Activated T-cell treated with anti-CD3 and anti-CD28 coated beads for 1 hour (primary cell): ENCODE data around the gene RRP1.
"Not testable (repeated sequence)": the region's sequence is repeated elsewhere in the genome, so short reads cannot be mapped to it uniquely, and the experiment has no call there.

ENCODE experiments used
- DNase-seq: peaks from one replicate; pipeline ENCODE4 v3.0.0-alpha.2; 2020; ENCODE audit warnings: low read depth

RRP1 gene

DNA sequence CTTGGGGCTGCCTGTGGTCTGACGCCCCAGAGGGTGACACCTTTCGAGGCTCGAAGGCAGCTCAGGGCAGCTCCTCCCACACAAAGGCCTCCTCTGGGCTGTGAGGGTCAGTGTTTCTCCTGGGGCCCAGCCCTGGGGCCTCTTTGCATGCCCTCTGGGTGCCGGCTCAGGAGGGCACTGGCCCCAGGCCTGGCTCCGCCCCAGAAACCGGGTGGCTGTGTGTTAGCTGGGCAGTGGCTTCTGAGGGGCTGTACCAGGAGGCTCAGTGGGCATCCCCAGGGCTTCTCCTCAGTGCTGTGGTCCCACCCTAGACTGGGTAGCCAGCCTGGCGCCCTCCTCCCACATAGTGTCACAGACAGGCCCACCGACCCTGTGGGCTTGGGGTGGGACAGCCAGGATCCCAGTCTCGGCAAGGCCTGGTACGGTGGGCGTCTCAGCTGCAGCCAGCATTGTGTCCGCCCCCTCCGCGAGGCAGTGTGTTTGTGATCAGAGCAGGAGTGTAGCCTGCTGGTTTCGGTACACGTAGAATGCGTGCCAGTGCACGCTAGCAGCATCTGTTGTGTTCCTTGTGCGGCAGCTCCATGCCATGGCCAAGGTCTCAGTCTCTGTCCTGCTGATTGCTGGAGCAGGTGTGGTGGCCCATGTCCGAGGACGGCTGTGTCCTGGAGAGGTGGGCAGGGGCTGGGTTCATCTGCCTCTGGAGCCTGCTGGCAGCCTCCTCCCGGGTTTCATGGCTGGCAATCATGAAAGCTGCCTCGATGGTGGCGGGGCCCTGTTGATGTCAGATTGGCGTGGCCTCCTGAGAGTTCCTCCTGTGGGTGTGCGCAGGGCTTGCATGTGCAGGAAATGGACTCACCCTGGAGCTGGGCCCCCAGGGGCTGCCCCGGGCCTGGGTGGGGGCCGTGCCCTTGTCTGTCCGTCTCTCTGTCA is 28.0 kb downstream of the RRP1 start:
- no peak for DNase-seq

DNA sequence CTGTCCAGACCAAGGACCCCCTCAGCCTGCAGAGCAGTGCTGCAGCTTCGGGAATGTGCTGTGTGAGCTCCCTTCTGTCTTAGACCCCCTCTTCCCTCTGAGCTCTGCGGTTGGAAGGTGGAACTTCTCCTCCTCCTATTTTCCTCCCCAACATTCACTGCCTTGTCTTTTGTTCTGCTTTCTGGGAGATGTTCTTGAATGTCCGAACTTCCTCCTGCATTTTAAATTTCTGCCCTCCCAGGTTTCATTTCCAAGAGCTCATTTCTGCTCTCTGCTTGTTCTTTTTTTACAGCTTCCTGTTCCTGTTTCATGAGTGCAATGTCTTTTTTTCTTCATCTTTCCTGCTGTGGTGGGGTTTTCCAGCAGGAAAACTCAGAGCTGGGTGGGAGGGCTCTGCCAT is 29.3 kb downstream of the RRP1 start:
- no peak for DNase-seq

DNA sequence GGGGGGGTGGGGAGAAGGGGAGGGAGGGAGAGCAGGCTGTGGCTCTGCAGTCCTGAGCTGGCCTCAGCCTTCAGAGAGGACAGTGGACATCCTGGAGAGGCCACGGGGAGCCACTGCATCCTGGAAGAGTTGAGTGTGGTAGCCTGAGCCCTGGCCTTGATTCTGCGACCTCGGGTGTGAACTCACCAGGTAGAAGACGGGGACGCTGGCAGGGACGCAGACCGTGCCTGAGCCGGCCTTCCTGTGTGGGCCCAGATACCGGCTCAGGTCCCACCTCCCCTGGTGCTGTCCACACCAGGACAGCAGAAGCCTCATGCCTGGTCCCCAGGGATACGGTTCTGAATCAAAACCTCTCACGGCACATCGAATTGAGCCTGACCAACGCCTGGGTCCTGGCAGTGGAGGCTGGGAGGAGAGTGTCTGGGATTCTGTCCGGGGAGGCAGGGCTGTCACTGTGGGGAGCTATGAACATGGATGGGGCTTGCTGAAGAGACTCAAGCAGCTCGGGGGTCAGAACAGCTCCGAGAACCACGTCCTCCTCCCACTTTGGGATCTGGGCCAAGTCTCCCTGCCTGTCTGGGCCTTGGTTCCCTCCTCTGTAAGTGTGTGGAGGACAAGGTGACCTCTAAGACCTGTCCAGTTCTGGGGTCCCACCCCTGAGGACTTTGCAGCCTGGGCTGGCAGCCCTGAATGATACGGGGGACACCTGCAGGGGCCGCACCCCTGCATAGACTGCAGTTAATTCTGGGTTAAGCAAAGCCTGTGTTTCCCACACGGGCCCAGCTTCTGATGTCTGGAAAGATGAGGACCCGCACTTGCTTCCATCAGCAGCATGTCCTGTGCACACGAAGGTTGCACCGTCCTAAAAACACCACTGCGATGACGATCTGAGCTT is 30.4 kb downstream of the RRP1 start:
- no peak for DNase-seq

DNA sequence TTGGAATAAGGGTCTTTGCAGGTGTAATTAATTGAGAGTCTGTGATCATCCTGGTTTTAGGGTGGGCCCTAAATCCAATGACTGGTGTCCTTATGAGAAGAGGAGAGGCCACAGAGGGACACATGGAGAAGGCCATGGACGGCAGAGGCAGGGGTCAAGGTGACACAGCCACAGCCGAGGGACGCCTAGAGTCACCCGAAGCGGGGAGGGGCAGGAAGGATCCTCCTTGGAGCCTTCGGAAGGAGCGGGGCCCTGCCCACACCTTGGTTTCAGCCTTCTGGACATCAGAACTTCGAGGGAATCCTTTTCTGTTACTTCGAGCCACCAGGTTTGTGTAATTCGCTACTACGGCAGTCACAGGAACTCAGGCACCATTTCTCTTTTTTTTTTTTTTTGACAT is 31.1 kb downstream of the RRP1 start:
- no peak for DNase-seq

DNA sequence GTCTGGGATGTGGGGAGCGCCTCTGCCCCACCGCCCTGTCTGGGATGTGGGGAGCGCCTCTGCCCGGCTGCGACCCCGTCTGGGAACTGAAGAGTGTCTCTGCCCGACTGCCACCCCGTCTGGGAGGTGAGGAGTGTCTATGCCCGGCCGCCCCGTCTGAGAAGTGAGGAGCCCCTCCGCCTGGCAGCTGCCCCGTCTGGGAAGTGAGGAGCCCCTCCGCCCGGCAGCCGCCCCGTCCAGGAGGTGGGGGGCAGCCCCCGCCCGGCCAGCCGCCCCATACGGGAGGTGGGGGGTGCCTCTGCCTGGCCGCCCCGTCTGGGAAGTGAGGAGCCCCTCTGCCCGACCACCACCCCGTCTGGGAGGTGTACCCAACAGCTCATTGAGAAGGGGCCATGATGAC is 32.8 kb downstream of the RRP1 start:
- DNase-seq: not testable (repeated sequence)

DNA sequence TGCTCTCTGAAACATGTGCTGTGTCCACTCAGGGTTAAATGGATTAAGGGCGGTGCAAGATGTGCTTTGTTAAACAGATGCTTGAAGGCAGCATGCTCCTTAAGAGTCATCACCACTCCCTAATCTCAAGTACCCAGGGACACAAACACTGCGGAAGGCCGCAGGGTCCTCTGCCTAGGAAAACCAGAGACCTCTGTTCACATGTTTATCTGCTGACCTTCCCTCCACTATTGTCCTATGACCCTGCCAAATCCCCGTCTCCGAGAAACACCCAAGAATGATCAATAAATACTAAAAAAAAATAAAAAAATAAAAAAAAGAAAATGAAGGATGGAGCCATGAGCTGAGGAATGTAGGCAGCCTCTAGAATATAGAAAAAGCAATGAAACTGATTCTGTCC is 33.4 kb downstream of the RRP1 start:
- not testable (repeated sequence) for DNase-seq

DNA sequence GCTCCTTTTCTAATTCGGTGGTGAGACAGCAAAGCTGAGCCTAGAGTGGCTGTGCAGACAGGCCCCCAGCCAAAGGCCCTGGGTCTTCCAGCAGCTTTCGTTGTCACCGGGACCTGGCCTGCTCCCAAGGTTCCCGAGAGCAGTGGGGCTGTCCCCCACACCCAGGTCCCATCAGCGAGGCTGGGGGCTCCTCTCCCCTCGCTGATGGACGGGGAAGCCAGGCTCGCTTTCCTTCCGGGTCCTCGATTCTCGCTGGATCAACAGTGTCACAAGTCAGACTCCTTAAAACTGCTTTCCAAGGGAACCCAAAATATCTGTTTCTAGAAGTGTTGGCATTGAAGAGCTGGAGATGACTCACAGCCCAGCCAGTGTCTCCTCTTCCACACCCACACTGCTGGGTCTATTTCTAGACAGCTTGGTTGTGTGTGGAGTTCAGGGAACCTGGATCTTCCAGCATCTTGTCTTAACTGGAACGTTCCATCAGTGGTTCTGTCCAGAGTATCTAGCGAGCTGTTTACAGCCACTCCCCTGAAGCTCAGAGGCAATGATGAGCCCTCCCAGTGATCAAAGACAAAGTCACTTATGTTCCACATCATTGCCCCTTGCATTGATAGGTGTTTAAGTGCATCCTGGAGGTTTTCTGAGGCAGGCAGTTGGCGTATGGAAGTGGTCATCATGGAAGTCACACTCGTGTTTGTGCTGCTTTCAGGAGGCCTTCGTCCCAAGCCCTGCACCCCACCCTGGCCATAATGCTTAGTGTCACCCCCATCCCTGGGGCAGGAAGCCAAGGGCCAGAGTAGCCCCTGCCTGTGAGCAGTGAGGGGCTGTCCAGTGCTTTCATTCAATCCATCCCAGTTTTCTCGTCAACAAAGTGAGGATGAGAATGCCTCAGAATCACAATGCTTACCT is 35.2 kb downstream of the RRP1 start:
- no peak for DNase-seq

DNA sequence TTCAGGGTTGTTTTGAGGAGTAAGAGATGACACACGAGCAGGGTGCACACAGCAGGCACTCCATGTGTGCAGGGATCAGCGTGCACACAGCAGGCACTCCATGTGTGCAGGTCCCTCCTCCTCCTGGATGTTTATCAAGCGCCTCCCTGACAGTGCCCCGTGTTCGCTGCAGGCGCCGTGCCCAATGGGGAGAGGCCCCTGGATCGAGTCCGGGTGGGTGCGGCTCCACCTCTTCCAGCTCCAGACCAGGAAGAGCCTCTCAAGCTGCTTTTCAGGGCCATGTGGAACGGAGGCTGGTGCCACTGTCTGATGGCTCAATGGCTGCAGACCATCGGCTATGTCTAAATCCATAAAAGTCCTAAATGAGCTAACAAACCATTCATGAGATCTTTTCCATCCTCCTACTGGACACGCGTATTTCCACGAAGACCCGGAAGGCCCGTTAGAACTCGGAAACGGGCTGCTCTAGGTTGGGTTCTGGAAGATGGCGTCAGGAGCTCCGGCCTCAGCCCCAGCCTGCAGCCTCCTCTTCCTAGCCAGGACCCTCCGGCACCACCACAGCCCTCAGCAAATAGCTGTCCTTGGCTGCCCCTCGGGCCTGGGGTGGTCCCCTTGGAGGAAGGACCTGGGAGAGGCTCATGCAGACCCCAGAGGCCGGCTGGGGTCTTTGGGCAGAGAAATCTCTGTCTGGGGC is 36.0 kb downstream of the RRP1 start:
- DNase-seq: no peak

DNA sequence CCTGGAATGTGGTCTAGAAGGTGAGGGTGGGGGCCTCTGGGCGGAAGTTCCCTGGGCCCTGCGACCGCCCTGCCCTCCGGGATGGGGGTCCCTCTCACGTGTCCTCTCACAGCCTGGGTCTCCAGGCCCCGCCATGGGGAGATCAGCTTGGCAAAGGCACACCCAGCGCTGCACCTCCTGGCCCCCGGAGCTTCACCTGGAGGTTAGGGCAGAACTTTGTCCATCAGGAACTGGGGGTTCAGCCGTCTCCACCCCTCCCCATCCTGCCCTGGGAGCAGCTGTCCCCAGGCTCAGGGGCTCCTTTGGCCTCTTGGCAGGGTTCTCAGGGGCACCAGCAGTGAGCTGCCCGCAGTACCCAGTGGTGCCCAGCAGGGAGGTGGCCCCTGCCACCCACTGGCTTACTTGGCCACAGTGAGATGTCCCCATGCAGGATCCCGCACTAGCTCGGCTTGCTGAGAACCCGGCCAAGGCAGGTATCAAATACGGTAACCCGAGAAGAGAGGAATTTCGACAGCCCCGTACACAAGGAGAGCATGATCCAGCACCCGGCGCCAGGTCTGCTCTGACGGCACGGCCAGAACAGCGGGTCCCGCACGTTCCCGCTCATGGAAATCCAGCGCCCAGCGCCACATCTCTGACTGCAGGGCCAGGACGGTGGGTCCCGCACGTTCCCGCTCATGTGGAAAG is 36.7 kb downstream of the RRP1 start:
- no peak for DNase-seq

DNA sequence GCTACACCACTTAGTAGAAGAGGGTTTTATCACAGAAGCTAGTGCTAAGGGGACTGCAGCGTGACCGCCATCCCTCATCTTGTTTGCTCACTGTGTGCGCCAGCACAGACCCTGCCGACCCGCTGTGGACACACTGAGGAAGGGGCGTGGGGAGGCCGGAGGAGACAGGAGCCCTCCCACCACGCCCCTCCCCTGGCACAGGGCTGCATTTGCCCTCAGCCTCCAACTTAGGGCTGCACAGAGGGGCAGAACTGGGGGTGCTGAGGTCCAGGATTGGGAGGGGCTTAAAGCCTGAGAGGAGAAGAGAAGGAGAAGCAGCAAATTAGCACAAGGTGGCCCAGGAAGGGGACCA is 37.2 kb downstream of the RRP1 start:
- DNase-seq: no peak

DNA sequence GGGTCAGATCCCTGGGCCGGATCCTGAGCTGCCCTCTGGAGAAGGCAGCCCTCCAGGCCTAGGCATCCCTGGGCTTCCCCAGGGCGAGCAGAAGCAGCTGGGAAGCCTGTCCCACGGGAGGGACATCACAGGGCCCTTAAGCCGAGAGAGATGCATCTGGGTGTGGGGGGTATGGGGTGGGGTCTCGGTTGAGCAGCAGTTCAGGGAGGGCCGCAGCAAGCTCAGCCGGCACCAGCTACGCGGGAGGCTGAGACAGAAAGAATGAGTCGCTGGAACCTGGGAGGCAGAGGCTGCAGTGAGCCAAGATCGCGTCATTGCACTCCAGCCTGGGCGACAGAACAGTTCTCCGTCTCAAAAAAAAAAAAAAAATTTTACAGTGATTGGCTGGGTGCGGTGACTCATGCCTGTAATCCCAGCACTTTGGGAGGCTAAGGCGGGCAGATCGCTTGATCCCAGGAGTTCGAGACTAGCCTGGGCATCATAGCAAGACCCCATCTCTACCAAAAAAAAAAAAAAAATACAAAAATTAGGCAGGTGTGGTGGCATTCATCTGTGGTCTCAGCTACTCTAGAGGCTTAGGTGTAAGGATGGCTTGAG is 37.7 kb downstream of the RRP1 start:
- DNase-seq: no peak

DNA sequence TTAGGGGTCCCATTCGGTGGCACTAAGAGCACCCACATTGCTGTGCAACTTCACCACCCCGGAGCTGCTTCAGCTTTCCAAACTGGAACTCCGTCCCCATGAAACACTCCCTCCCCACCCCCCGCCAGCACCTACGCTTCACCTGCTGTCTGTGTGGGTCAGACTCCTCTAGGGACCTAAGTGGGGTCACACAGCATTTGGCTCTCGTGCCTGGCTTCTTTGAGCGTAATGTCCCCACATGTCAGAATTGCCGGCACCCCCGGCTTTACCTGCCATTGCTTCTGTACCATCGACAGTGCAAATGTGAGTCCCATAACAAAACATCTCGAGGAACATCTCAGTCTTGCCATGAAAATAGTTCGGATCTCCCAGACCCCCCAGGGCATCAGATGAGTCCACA is 39.8 kb downstream of the RRP1 start:
- DNase-seq: no peak

DNA sequence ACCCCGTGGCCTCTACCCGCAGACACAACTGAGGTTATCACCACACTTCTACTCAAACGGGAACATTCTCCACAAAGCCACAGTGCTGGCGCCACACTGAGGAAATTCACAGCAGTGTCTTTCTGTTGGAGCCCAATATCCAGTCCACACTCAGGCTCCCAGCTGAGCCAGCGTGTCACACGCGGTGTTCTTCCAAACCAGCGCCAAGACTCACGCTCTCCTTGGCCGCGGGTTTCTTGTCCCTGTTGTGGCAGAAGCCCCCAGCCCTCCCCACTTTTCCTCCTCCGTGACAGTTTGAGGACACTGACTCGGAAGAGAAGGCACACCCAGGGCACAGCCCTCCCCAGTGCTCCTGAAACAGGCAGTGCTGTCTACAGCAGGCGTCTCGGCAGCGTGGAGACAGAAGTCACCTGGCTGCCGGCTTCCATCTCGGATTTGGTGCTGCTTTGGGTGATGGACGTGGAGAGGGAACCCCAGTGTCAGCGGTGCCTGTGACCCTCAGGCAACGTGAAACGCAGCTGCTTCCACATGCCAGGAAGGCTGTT is 40.3 kb downstream of the RRP1 start:
- no peak for DNase-seq

DNA sequence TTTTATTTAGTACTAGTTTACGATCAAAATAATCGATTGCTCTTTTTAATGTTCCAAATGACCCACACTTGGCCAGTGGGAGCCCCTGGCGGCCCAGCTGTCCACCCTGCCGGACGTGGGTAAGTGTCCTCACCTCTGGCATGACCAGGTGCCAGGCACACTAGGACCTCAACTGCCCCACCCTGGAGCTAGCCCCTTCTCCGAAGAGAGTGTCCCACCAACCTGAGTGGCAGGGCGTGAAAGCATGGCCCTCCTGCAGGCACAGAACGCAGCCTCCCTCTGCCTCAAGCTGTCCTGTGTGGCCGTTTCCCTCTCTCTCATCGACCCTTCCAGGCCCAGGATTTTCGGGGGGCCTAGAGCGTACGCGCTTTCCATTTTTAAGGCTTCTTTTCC is 42.8 kb downstream of the RRP1 start:
- DNase-seq: no peak

DNA sequence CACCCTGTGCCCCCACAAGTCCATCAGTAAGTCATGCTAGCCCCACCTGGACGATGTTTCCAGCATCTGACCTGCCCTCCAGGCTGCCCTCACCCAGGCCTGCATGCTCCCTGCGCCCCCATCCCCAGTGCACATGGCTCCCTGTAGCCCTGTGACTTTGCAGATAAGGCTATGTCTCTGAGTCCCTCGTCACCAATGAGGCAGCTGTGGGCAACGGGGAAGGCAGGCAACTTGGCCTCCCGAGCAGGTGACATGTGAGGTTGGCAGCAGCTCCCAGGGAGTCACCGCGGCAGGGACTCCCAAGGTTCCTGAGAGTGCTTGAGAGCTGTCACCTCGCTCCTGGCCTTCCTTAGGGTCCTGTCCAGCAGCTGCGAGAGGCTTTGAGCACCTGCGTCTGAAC is 43.3 kb downstream of the RRP1 start:
- no peak for DNase-seq

DNA sequence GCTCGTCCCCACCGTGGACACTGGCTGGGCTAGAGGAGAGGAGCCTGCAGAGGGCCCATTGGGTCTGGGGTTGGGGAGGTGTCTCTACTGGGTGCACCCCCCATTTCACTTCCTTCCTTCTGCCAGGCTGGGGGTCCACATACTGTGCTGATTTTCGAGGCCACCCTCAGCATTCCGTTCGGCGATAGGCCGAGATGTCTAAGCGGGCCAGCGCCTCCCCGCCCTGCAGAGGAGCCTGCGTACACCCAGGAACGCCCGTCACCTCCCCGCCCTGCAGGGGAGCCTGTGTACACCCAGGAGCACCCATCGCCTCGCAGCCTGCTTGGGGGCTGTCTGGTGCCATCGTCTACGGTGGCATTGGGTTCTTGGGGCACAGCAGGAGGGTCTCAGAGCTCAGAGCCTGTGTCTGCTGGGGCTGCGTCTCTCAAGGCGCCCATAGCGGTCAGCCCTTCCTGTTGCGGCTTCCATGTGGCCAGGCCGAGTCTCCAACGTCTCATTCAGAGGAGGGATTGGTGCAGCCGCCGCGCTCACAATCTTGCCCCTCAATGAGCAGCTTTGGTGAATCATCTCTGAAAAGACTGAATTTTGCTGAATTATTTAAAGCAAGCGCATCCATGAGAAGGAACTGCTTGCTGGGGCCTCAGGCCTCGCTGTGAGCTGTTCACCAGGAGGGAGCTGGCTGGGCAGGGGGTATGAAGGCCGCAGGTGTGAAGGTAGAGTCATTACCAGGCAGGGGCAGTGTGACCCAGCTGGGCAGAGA is 44.9 kb downstream of the RRP1 start:
- DNase-seq: no peak

DNA sequence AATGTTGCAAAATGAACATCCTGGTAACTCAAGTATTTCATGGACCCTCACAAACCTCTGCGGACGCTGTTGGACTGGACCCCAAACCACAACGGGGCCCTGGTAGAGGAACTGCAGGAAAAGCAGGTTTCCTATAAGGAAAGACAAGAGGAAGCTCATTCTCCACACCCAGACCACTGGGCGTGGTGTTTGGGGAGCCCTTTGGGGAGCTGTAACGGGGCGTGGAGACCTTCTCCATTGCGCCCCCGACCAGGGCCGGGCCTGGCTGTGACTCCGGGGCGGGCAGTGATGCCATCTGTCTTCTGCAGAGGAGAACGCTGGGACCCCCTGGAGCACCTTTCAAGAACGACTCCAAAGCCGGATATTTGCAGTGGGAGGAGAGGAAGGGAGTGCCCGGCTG is 45.7 kb downstream of the RRP1 start:
- no peak for DNase-seq

DNA sequence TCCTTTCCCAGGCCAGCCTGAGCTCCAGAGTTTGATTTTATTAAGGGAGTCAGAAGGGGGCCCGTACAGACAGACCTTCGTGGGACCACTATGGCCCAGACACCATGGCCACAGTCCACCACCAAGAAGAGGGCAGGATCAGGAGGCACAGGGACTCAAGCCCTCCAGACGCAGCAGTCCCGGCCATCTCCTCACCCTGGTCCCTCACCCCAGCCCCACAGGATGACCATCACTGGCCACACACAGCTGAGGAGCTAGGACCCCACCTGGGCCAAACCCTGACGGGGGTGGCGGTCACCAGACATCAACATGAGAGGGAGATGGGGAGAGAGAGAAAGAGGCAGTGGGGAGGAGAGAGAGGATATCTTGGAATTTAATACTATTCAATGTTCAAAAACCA is 46.5 kb downstream of the RRP1 start:
- DNase-seq: no peak

DNA sequence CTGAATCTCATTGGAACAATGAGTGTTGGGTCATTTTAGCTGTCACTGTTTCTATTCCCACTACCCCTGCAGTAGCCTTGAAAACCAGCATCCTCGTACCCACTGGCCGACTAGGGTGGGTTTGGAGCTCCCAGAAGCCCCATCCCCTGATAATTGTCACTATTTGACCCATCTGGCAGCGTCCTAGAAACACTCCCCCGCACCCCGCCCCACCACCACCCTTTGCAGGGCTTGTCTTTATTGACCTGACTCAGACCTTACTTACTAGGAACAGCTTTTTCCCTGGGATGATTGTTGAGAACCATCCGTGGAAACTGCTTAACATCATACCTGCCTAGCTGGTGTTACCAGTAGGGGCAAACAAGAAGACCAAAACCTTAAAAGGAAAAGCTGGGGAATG is 47.2 kb downstream of the RRP1 start:
- no peak for DNase-seq

DNA sequence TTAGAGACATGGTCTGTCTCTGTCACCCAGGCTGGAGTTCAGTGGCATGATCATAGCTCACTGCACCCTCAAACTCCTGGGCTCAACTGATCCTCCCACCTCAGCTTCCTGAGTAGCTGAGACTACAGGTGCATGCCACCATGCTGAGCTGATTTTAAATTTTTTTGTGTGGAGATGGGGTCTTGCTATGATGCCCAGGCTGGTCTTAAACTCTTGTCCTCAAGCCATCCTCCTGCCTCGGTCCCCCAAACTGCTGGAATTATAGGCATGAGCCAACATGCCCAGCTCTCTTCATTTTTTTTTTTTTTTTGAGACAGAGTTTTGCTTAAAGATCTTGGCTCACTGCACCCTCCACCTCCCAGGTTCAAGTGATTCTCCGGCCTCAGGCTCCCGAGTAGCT is 50.9 kb downstream of the RRP1 start:
- DNase-seq: no peak
